Common myeloid progenitor, CD34-positive (primary cell): ENCODE measurements around the gene RERE.
A peak's percentile ranks its signal among the peaks of the same experiment; 100 is the strongest.

Experiments
- CTCF ChIA-PET: fragments of 350-600 bp; sonication (Branson Sonifier 250); formaldehyde crosslinking; loops from one replicate; lab custom pipeline; 2021; ENCODE audit warnings: antibody characterized with exemption; lab: Charles Lee
- POLR2A ChIA-PET: fragments of 350-600 bp; sonication (Branson Sonifier 250); formaldehyde crosslinking; loops from one replicate; lab custom pipeline; 2021; ENCODE audit warnings: antibody characterized with exemption; lab: Charles Lee
- DNase-seq, 3 donors: peaks; one replicate each; pipeline versions ENCODE4 v3.0.0 to v3.0.0-alpha.2; 2013
- H3K27ac ChIP-seq, 2 experiments: 1 replicate in 1 of 2; 2 replicates in 1 of 2; pipeline ENCODE4 v1.7.0; 2013; ENCODE audit warnings: inconsistent platforms in 2 of 2, low read length in 2 of 2, mild to moderate bottlenecking in 2 of 2, low read depth in 1 of 2, moderate library complexity in 1 of 2; ENCODE audit not compliant: severe bottlenecking in 2 of 2, insufficient read depth in 1 of 2, poor library complexity in 1 of 2
- H3K27me3 ChIP-seq, 5 experiments: replicated peaks in 2 of 5; 1 replicate in 3 of 5; 2 replicates in 2 of 5; pipeline versions ENCODE4 v1.6.1 to v1.7.0; 2013; ENCODE audit warnings: low read length in 4 of 5, mild to moderate bottlenecking in 2 of 5, moderate library complexity in 2 of 5, inconsistent platforms in 1 of 5; ENCODE audit not compliant: insufficient read depth in 5 of 5, control insufficient read depth in 4 of 5
- H3K36me3 ChIP-seq, 4 experiments: 1 replicate in 2 of 4; 2 replicates in 2 of 4; pipeline versions ENCODE4 v1.6.1 to v1.7.0; 2013; ENCODE audit warnings: low read length in 3 of 4, control low read depth in 1 of 4, mild to moderate bottlenecking in 1 of 4; ENCODE audit not compliant: control insufficient read depth in 4 of 4, insufficient read depth in 4 of 4
- H3K4me1 ChIP-seq, 4 experiments: 1 replicate in 3 of 4; 2 replicates in 1 of 4; pipeline versions ENCODE4 v1.6.1 to v1.7.1; 2013; ENCODE audit warnings: low read length in 3 of 4, mild to moderate bottlenecking in 3 of 4, control low read depth in 1 of 4, inconsistent platforms in 1 of 4, moderate library complexity in 1 of 4; ENCODE audit not compliant: control insufficient read depth in 4 of 4, insufficient read depth in 4 of 4; ENCODE audit errors: control extremely low read depth in 1 of 4
- H3K4me3 ChIP-seq, 7 experiments: 1 replicate in 4 of 7; 2 replicates in 3 of 7; pipeline versions ENCODE4 v1.5.1 to v1.7.0; 2013; ENCODE audit warnings: mild to moderate bottlenecking in 7 of 7, low read length in 6 of 7, moderate library complexity in 6 of 7, inconsistent platforms in 2 of 7, low read depth in 2 of 7, control low read depth in 1 of 7; ENCODE audit not compliant: insufficient read depth in 4 of 7, control insufficient read depth in 1 of 7; ENCODE audit errors: extremely low read depth in 1 of 7
- H3K9me3 ChIP-seq, 5 experiments: 1 replicate in 4 of 5; 2 replicates in 1 of 5; pipeline versions ENCODE4 v1.6.1 to v1.7.1; 2013; ENCODE audit warnings: low read length in 4 of 5, mild to moderate bottlenecking in 2 of 5, inconsistent platforms in 1 of 5, low read depth in 1 of 5, moderate library complexity in 1 of 5; ENCODE audit not compliant: control insufficient read depth in 4 of 5, insufficient read depth in 2 of 5; ENCODE audit errors: control extremely low read depth in 1 of 5
- WGBS: methylation state at CpG from one replicate; pipeline ENCODE4 v1.1.5; 2013; ENCODE audit not compliant: insufficient coverage; 5-methylcytosine and 5-hydroxymethylcytosine counted together

RERE gene

DNA sequence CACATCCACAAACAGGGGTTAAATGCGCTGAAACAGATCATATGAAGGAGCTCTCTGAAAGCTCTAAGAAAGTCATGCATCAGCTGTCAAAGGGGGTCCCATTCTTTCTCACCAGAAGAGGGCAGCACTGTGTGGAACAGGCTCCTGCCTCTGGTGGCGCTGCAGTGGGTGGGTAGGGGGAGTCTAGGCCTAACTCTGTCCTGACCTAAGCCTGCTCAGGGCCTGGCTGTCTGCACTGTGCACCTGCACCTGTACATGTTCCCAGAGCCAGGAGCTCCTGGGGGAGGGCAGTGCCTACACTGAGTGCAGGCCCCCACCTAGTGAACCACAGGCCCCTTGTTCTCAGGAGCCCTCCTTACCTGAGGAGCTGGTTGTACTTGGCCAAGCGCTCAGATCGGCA is 45.1 kb upstream of the RERE start:
- WGBS: 85% methylated on average over 3 of the region's 4 CpGs
- peaks cover 27 to 80% (median 70%) of the 10 kb centered on the region in 4 experiments for H3K36me3 ChIP-seq
- no peak overlapping the region for H3K4me3 ChIP-seq
- POLR2A ChIA-PET: interaction anchor here (0.6 kb wide), 1 partner anchor 294 kb away, joined by 3 read pairs; no protein-coding TSS in a partner anchor
- H3K4me1 ChIP-seq: peaks cover 8 to 54% (median 51%) of the 10 kb centered on the region in 4 experiments
- H3K9me3 ChIP-seq: no peaks in the 10 kb centered on the region
- CTCF ChIA-PET: interaction anchor here (0.6 to 10.3 kb wide), 13 partner anchors 9 to 300 kb away, joined by 3 to 131 read pairs (median 4); partner anchors contain the start of gene ENO1
- no peaks in the 10 kb centered on the region for H3K27me3 ChIP-seq
- H3K27ac ChIP-seq: peak overlapping the region in 1 of 2 experiments; percentile 60
- DNase-seq: peak; percentile 67 to 85 (median 77)

DNA sequence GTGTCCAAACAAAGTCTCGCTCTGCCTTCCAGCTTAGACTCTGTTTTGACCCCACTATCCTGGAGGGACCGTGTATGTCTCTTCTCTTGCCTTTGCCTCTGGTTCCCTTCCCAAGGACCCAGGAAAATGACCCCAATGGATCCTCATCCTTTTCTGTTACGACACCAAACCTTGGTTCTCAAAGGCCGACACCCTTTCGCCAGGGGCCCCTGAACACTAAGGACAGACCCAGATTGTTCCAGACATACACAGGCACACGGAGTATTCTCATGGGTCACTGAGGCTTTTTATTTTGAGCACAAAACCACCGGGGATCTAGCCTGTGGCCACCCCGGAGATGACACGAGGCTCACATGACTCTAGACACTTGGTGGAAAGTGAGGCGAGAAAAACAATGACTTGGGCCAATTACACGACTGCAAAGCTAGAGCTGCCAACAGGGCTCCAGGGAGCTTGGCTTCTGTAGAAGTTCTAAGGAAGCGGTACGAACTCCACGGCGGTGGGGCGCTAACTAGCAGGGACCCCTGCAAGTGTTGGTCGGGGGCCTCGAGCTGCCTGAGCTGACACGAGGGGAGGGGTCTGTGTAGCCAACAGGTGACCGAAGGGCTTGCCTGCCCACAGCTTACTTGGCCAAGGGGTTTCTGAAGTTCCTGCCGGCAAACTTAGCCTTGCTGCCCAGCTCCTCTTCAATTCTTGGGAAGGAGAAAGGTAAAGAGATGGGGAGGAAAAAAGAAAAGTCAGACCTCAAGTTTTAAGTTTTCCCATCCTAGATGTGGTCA is 43.5 kb upstream of the RERE start:
- Histone ChIP-seq H3K4me1 (peaks cover 12 to 70% (median 67%) of the 10 kb centered on the region in 4 experiments), H3K36me3 (peaks cover 18 to 78% (median 60%) of the 10 kb centered on the region in 4 experiments), H3K4me3 (no peak overlapping the region), H3K27ac (peak overlapping the region; percentile 37 to 46), H3K27me3 (no peaks in the 10 kb centered on the region), H3K9me3 (no peaks in the 10 kb centered on the region)
- DNase-seq: no peak
- CTCF ChIA-PET: interaction anchor here (1.0 to 10.3 kb wide), 14 partner anchors 10 to 299 kb away, joined by 3 to 131 read pairs (median 8); partner anchors contain the start of gene ENO1
- POLR2A ChIA-PET: interaction anchor here (0.6 to 1.4 kb wide), 3 partner anchors 17 to 794 kb away, joined by 3 to 6 read pairs (median 4); partner anchors contain the start of gene ENO1
- WGBS: 91% methylated on average over 17 of the region's 21 CpGs

GRCh38 chr1:8858888-8859706 is 41.7 kb upstream of the RERE start:
- Histone ChIP-seq H3K36me3 (peaks cover 11 to 61% (median 43%) of the 10 kb centered on the region in 4 experiments), H3K4me1 (peaks cover 12 to 80% (median 70%) of the 10 kb centered on the region in 4 experiments), H3K4me3 (peak overlapping the region in 1 of 7 experiments; percentile 16), H3K27ac (peak overlapping the region; percentile 53 to 81), H3K9me3 (no peaks in the 10 kb centered on the region), H3K27me3 (no peaks in the 10 kb centered on the region)
- ChIA-PET CTCF (interaction anchor here (0.9 to 10.3 kb wide), 17 partner anchors 10 to 297 kb away, joined by 3 to 131 read pairs (median 6); partner anchors contain the start of gene ENO1), POLR2A (interaction anchor here (0.6 to 2.1 kb wide), 8 partner anchors 8 to 152 kb away, joined by 3 to 20 read pairs (median 4); partner anchors contain the start of genes ENO1 and RERE)
- DNase-seq: peak; percentile 82 to 87 (median 83)
- WGBS: 57% methylated on average over 9 of the region's 12 CpGs

DNA sequence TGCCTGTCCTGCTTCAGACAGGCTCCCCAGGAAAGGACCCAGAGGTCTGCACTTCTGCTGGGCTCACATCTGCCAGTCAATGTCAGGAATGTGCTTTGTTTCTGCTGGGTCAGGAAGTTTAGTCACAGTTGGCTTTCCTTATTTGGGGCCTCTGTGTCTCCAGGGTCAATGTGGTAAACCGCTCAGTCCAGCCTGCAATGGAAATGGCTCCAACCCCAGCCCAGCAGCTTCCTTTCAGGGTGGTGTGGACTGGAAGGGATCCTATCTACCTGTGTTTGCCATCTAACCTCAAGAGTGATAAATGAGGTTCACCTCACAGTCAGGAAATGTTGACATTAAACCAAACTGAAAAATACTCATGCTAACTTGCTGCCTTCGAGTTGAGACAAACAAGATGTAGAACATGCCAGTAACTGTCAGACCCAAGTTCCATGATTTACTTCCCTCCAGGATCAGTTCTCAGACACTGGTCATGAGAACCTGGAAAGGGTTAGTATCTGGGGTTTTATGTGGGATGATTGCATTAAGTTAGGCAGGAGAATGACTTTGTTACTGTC is 40.8 kb upstream of the RERE start:
- Histone ChIP-seq H3K9me3 (no peaks in the 10 kb centered on the region), H3K4me3 (peak overlapping the region in 4 of 7 experiments; percentile 11 to 24 (median 19)), H3K4me1 (peaks cover 12 to 80% (median 73%) of the 10 kb centered on the region in 4 experiments), H3K27me3 (no peaks in the 10 kb centered on the region), H3K36me3 (peaks cover 3 to 52% (median 34%) of the 10 kb centered on the region in 4 experiments), H3K27ac (peak overlapping the region; percentile 53 to 81)
- CTCF ChIA-PET: interaction anchor here (0.9 to 10.3 kb wide), 11 partner anchors 9 to 296 kb away, joined by 3 to 131 read pairs (median 8); partner anchors contain the start of gene ENO1
- POLR2A ChIA-PET: interaction anchor here (0.5 to 2.1 kb wide), 9 partner anchors 9 to 217 kb away, joined by 3 to 20 read pairs (median 5); partner anchors contain the start of genes ENO1 and RERE
- DNase-seq: peak; percentile 88 to 95 (median 88)
- 0% methylated on average over 1 of the region's 2 CpGs for WGBS

- POLR2A ChIA-PET: interaction anchor here (0.7 to 1.3 kb wide), 3 partner anchors 9 to 40 kb away, joined by 3 to 6 read pairs (median 5); partner anchors contain the start of gene RERE
- H3K4me3 ChIP-seq: peak overlapping the region in 1 of 7 experiments; percentile 23
- H3K4me1 ChIP-seq: peaks cover 12 to 81% (median 70%) of the 10 kb centered on the region in 4 experiments
- no peaks in the 10 kb centered on the region for H3K27me3 ChIP-seq
- DNase-seq: no peak
- WGBS: 91% methylated on average over 11 of the region's 14 CpGs
- H3K27ac ChIP-seq: peak overlapping the region; percentile 53 to 78
- no peaks in the 10 kb centered on the region for H3K9me3 ChIP-seq
- peaks cover 2 to 38% (median 25%) of the 10 kb centered on the region in 4 experiments for H3K36me3 ChIP-seq
- CTCF ChIA-PET: interaction anchor here (0.6 to 10.3 kb wide), 9 partner anchors 7 to 286 kb away, joined by 3 to 131 read pairs (median 4); partner anchors contain the start of gene ENO1
Measured at GRCh38 chr1:8856689-8857412, 39.4 kb upstream of the RERE start.
